GM18858 (cell line): Measurements from ENCODE around the gene PDE12.

Experiments used
- ATAC-seq: cut with Tn5 transposase; IDR thresholded peaks from one replicate; pipeline ENCODE4 v1.9.1; 2021; ENCODE audit not compliant: unreplicated experiment

PDE12 gene, protein sequence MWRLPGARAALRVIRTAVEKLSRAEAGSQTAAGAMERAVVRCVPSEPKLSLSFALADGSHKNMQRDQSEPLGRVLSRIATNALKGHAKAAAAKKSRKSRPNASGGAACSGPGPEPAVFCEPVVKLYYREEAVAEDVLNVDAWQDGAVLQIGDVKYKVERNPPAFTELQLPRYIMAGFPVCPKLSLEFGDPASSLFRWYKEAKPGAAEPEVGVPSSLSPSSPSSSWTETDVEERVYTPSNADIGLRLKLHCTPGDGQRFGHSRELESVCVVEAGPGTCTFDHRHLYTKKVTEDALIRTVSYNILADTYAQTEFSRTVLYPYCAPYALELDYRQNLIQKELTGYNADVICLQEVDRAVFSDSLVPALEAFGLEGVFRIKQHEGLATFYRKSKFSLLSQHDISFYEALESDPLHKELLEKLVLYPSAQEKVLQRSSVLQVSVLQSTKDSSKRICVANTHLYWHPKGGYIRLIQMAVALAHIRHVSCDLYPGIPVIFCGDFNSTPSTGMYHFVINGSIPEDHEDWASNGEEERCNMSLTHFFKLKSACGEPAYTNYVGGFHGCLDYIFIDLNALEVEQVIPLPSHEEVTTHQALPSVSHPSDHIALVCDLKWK

DNA sequence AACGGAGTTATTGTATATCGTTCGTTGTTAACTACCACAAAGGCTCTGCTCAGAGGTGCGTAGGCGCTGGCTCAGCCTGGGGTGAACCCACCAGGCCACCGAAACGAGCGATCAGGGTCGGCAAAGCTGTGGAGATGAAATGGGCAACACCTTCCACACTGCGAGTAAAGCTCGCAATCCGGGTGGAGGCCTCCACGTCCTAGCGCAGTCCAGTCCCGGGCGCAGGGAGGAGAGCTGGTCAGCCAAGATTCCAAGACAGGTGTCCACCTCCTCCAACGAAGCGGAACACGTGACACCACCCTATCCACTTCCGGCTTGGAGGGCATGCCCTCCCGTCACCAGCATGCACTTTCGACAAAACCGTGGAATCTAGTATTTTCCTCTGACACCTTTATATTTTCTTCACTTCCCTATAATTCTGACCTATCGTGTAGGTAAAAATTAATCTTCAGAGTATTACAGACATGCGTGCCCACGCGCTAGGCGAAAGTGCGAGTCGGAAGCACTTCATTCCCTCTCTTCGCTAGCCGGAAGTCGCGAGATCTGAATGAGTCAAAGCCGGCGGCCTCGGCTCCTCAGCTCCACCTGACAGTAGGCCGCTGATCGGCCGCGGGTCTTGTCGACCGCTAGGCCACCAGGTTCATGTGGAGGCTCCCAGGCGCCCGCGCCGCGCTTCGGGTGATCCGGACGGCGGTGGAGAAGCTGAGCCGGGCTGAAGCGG lies at the start of gene PDE12:
PDE12 (plus strand) TSS at position 537 of the 721 bp plus-strand sequence; CDS start at position 643, 106 bp downstream.
- ATAC-seq, result peak; percentile 69

DNA sequence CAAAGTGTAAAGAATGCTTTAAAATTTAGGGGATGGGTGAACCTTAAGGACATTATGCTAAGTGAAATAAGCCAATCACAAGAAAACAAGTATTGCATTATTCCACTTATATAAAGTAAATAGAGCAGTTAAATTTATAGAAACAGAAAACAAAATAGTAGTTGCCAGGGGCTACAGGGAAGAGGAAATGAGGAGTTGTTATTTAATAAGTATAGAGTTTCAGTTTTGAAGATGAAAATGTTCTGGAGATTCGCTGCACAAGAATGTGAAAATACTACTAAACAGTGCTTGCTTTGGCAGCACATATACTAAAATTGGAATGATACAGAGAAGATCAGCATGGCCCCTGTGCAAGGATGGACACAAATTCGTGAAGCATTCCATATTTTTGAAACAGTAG lies 43.9 kb upstream of the PDE12 start:
- no peak for ATAC-seq

DNA sequence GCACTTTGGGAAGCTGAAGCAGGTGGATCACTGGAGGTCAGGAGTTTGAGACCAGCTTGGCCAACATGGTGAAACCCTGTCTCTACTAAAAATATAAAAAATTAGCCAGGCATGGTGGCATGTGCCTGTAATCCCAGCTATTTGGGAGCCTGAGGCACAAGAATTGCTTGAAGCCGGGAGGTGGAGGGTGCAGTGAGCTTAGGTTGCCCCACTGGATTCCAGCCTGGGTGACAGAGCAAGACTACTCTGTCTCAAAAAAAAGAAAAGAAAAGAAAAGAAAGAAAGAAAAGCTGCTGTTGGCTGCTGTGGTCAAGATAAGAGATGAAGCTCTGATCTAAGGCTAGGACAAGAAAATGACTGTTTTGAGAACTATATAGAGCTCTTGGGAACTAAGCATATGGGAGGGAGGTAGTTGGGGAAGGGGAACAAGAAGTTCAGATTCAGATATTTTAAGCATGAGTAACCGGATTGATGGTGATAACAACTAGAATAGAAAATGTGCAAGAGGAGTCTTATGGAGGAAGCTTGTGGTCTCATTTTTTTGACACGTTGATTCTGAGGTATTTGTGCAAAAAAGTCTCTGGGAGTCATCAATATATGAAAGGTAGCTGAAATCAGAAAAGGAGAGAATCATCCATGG lies 37.7 kb upstream of the PDE12 start:
- no peak for ATAC-seq

DNA sequence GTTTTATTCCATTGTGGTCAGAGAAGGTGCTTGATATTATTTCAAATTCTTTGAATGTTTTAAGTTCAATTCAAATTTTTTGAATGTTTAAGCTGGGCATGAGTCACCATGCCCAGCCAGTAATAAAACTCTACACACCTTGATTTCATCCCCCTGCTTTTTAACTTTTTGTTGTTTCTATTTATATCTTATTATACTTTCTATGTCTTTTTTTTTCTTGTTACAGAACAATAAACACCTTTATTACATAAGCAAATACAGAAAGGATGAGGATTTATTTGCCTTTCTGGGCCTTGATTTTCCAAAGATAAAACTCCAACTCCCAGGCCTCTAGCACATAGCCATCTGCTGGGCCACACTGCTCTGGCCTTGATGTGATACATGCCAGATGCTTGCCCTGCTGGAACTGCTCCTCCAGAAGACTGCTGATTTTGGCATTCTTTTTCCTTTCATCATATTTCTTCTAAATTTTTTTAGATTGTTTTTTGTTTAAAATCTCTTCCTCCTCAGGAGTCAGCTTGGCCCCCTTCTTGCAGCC lies 25.9 kb upstream of the PDE12 start:
- no peak for ATAC-seq

DNA sequence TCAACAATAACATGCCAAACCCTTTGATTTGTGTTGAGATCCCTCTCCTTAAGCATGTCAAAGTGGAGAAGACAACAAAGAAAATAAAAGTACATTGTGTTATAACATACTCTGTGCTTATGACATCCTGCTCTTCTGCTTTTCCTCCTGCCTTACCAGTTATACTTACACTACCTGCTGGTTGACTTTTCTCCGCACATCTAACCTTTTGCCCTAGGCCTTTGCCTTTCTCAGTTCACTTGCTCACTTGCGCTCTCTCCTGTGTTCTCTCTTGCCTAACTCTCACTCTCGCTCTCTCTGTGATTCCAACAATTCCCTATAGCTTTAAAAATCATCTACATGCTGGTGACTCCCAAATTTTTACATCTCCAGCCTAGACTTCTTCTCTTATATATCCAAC lies 17.6 kb upstream of the PDE12 start:
- ATAC-seq, result no peak

DNA sequence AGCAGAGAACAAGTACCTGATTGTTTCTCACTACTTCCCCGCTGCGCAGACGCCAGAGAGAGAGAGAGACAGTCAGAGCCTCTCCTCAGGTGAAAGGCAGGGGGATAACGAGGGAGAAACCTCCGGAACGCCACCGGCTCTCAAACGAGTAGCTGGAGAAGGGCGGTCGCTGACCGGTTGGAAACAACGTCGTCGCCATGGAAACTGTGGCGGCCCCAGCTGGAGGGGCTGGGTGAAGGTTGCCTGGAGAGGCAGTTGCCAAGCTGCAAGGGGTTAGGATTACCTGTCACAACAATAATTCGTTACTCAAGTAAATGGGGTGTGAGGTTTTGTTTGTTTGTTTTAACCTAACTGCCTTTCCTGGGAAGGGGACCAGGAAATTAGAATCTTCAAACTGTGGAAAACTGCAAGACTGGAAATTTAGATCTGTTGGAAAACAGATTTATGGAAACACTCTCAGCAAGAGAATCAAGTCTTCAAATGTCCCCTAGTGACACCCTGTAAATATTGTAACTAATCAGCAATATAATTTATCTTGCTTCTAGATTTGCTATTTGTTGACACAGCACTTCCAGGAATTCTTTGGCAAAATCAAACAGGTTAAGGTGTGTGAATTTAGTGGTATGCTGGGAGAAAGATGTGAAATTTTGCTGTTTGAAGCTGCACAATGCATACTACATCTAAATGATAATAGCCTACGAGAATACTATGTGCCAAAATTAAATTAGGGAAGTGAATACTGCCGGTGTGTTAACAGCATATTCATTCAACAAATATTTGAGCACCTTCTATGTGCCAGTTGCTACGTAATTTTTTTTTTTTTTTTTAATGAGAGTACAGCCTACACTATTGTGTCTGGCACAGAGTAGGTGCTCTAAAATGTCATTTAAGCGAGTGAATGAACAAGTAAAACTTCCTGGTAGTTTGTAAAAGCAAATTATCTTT lies 11.6 kb upstream of the PDE12 start, which contains the start of gene DNAH12:
DNAH12 (minus strand) TSS at position 164 of the 945 bp plus-strand sequence. CDS start 1,474 bp downstream, outside the sequence.
- ATAC-seq, result no peak

DNA sequence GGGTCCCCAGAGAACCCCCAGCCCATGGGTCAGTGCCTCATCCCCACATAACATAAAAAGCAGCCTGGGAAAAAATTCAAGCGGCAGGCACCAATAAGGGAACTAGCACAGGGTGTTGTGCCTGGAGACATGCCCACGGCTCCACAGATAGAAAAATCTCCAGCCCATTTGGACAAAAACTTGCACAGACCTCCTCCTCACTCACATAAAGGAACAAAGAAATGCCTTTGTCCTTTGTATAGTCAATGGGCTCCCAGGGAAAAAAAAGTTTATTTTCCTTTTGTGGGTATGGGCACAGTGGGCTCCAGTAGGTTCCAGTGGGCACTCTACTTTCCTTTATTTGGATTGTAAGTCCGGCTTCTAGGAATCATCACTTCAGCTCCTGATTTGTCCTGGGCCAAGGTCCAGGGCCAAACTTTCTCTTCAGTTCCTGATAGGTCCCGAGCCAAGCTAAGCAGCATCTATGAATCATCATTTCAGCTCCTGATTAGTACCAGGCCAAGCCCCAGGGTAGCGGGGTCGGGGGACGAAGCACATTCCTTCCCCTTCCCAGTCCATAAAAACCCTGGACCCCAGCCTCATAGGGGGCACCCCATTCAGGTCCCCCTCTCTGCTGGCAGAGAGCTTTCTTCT lies 10.3 kb upstream of the PDE12 start:
- ATAC-seq, result no peak

DNA sequence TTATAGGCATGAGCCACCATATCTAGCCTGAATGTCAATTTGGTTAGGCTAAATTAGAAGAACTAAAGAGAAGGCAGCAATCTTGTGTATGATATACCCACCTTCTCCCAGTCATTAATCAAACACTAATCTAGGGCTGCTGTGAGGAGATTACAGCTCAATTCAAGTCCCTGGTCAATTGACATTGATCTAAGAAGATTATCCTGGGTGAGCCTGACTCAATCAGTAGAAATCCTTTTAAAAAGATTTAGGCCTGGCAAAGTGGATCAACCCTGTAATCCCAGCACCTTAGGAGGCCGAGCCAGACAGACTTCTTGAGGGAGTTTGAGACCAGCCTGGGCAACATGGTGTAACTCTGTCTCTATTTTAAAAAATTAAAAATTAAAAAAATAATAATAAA lies 9.5 kb upstream of the PDE12 start:
- ATAC-seq, result no peak

DNA sequence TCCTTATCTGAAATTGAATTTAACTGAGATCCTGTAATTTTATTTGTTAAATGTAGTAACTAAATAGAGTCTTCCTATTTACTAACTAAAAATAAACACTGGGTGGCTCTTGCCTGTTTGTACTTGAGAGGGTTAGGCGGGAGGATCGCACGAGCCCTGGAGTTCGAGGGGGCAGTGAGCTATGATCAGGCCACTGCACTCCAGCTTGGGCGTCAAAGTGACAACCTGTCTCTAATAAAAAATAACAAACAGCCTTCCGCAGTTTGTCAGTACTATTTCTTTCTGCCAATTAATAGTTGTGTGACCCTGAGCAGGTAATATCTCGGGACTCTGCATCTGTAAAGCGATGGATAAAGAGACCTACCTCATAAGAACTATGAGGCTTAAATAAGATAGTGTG lies 768 bp upstream of the PDE12 start:
- no peak for ATAC-seq

DNA sequence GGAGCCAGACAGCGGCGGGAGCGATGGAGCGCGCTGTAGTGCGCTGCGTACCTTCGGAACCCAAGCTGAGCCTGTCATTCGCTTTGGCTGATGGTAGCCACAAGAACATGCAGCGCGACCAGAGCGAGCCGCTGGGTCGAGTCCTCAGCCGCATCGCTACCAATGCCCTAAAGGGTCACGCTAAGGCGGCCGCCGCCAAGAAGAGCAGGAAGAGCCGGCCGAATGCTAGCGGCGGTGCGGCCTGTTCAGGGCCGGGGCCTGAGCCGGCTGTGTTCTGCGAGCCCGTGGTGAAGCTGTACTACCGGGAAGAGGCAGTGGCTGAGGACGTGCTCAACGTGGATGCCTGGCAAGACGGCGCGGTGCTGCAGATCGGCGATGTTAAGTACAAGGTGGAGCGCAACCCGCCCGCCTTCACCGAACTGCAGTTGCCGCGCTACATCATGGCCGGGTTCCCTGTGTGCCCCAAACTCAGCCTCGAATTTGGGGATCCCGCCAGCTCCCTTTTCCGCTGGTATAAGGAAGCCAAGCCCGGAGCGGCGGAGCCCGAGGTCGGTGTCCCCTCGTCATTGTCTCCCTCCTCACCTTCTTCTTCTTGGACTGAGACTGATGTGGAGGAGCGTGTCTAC lies 498 bp downstream of the PDE12 start:
- ATAC-seq, result peak; percentile 20

DNA sequence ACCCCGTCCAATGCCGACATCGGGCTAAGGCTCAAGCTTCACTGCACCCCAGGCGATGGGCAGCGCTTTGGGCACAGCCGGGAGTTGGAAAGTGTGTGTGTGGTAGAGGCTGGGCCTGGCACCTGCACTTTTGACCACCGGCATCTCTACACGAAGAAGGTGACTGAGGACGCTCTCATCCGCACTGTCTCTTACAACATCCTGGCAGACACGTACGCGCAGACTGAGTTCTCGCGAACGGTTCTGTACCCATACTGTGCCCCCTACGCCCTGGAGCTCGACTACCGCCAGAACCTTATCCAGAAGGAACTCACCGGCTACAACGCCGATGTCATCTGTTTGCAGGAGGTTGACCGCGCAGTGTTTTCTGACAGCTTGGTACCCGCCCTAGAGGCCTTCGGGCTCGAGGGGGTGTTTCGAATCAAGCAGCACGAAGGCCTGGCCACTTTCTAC lies 1.0 kb downstream of the PDE12 start:
- ATAC-seq, result no peak

DNA sequence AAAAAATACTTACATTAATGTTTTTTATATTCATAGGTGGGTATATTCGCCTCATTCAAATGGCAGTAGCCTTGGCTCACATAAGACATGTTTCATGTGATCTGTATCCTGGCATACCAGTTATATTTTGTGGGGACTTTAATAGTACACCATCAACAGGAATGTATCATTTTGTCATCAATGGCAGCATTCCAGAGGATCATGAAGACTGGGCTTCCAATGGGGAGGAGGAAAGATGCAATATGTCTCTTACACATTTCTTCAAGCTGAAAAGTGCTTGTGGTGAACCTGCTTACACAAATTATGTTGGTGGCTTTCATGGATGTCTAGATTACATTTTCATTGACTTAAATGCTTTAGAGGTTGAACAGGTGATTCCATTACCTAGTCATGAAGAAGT lies 3.5 kb downstream of the PDE12 start:
- ATAC-seq, result no peak

DNA sequence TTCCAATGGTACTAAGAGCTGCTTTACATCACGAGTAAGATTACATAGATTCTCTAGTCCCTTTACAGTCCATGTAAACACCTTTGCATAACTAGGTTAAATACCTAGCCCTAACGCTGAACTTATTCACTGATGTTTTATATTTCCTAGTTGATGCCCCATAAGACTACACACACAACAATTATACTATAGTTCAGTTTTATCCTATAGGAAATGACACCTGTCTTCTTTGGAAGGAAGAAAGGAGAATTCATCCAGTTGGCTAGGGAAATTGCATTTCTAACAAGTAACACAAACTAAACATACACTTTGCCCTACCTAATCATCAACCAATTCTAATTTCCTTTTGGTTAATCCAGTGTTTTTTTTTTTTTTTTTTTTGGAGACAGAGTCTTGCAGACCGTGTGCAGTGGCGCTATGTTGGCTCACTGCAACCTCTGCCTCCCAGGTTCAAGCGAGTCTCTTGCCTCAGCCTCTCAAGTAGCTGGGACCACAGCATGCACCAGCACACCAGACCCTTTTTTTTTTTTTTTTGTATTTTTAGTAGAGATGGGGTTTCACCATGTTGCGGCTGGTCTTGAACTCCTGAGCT lies 13.9 kb downstream of the PDE12 start:
- ATAC-seq, result no peak

DNA sequence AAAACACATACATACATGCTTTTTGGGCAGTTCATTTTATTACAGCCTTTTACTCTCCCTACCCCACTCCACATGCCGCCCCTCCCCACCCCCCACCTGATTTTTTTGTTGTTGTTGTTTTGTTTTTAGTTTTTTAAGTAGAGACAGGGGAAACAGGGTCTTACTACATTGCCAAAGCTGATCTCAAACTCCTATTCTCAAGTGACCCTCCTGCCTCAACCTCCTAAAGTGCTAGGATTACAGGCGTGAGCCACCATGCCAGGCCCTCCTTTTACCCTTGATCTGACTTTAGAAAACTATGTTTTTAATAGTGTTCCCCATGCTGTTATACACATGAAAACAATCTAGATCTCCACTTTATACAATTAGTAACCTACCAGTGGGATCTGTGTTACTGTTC lies 14.8 kb downstream of the PDE12 start:
- no peak for ATAC-seq

DNA sequence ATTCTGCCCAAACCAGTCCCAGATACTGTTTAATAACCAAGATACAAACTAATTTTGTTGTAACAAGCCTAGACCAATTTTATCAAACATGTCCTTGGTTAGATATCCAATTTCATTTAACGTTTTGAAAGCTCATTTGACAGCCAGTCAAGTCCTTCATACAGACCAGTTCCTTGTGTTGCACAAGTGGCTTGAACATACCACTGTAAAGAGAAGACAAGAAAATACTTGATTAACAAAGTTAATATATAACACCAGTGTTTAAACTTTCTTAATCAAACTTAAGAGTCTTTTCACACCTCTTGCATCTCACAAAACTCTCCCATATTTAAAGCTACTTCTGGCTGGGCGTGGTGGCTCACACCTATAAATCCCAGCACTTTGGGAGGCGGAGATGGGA lies 16.0 kb downstream of the PDE12 start:
- no peak for ATAC-seq

DNA sequence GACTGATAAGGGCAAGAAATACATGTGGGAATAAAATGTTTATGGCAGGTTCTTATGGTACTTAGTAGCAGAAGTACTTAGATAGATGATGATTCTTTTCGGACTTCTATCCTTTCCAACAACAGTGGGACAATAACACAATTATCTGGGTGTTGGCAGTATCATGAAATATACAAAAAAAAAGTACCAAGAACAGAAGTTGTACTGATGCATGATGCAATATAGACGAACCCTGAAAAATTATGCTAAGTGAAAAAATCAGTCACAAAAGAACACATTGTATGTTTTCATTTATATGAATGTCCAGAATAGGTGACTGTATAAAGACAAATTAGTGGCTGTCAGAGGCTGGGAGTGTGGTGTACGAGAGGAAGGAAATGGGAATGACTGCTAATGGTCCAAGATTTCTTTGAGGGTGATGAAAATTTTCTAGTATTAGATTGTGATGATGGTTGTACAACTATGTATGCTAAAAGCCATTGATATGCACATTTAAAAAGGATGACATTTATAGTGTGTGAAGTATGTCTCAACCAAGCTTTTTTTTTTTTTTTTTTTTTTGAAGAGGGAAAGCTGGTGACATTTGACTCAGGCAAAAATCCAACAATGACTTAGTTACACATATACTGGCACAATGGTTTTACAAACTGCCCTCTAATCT lies 20.0 kb downstream of the PDE12 start:
- no peak for ATAC-seq

DNA sequence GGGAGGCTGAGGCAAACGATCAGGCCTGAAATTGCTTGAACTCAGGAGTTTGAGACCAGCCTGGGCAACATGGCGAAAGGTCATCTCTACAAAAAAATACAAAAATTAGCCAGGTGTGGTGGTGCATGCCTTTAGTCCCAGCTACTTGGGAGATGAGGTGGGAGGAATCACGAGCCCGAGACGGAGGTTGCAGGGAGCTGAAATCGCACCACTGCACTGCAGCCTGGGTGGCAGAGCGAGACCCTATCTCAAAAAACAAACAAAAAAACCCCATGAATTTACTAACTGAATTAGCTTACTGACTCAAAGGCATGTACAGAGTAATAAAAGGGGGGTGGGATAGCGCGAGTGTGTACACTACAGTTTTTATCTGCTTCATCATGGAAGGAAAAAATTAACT lies 21.7 kb downstream of the PDE12 start:
- ATAC-seq, result no peak
